SK-N-MC (cell line): ENCODE results near the gene KCTD10.

Source experiments
- EZH2 ChIP-seq: fragments of 200-600 bp; sonication (generic); IDR thresholded peaks from one replicate; pipeline ENCODE4 v1.6.1; 2017; ENCODE audit warnings: antibody characterized with exemption
- FOXP2 ChIP-seq: optimal IDR thresholded peaks from 2 replicates; pipeline ENCODE3; 2011; ENCODE audit warnings: mild to moderate bottlenecking, moderate library complexity; ENCODE audit not compliant: insufficient read depth; ENCODE audit errors: extremely low read length, control extremely low read depth
- POLR2AphosphoS5 ChIP-seq: IDR thresholded peaks from 2 replicates; pipeline ENCODE4 v1.6.1; 2012; ENCODE audit warnings: mild to moderate bottlenecking, low read depth, low read length, borderline replicate concordance

- TF ChIP-seq EZH2 (no peak), POLR2AphosphoS5 (no peak), FOXP2 (no peak)
Measured at GRCh38 chr12:109518820-109519665, 41.9 kb upstream of the KCTD10 start.
